Endothelial cell of umbilical vein (primary cell): ENCODE results near the gene GPR137. TPM values are rescaled to one million over a fixed set of nuclear protein-coding genes. Genes with fewer than 3 reads are reported as not detected.

Experiments
- BruUV-seq: library from RNA; stranded (reverse); fragments of 400-500 nt; replicated peaks from 2 replicates; lab custom pipeline; 2021; lab: Mats Ljungman, UMichigan
- CTCF ChIA-PET: fragments of 300-600, 350-600 bp; sonication (Branson Sonifier 250); formaldehyde crosslinking; loops from one replicate; lab custom pipeline; 2021; ENCODE audit warnings: antibody characterized with exemption, inconsistent platforms; lab: Charles Lee
- POLR2A ChIA-PET: fragments of 300-600, 350-600 bp; sonication (Branson Sonifier 250); formaldehyde crosslinking; loops from one replicate; lab custom pipeline; 2021; ENCODE audit warnings: antibody characterized with exemption, inconsistent platforms; lab: Charles Lee
- DNase-seq: peaks from one replicate; pipeline ENCODE4 v3.0.0-alpha.2; 2011; ENCODE audit warnings: low read depth, low spot score
- FAIRE-seq: peaks from 2 replicates; lab custom pipeline; 2011; peaks lifted over from hg19 to GRCh38; lab: Jason Lieb, UNC
- H2AFZ ChIP-seq: 2 replicates; pipeline ENCODE4 v1.6.0; 2012; ENCODE audit warnings: low read depth, low read length, control low read depth, inconsistent platforms
- H3K27ac ChIP-seq: 2 replicates; pipeline ENCODE4 v1.5.1; 2011; ENCODE audit warnings: low read depth, mild to moderate bottlenecking, control low read depth, low read length, moderate library complexity; ENCODE audit not compliant: insufficient read depth
- H3K27me3 ChIP-seq, 2 experiments: 2 replicates each; pipeline versions ENCODE4 v1.6.0 to v1.6.1; 2011; ENCODE audit warnings: low read length in 2 of 2, mixed read lengths in 1 of 2; ENCODE audit not compliant: control insufficient read depth in 2 of 2, insufficient read depth in 2 of 2
- H3K36me3 ChIP-seq, 2 experiments: 2 replicates in 1 of 2; 3 replicates in 1 of 2; pipeline ENCODE4 v1.5.1; 2011; ENCODE audit warnings: low read length in 2 of 2, mild to moderate bottlenecking in 1 of 2, moderate library complexity in 1 of 2; ENCODE audit not compliant: control insufficient read depth in 2 of 2, insufficient read depth in 2 of 2; ENCODE audit errors: extremely low read depth in 1 of 2
- H3K4me1 ChIP-seq: 3 replicates; pipeline ENCODE4 v1.5.1; 2011; ENCODE audit warnings: mild to moderate bottlenecking, low read length; ENCODE audit not compliant: control insufficient read depth, insufficient read depth; ENCODE audit errors: extremely low read depth
- H3K4me2 ChIP-seq: 2 replicates; pipeline ENCODE4 v1.6.1; 2011; ENCODE audit warnings: low read length, control low read depth, mixed read lengths; ENCODE audit not compliant: insufficient read depth
- H3K4me3 ChIP-seq, 3 experiments: fragments of 200-600 bp in 1 of 3; sonication (generic), shearing (Covaris generic) in 1 of 3; replicated peaks in 1 of 3; 2 replicates each; pipeline ENCODE4 v1.5.1; 2011 to 2016; ENCODE audit warnings: control low read depth in 3 of 3, low read length in 3 of 3, mild to moderate bottlenecking in 2 of 3, inconsistent platforms in 1 of 3, low read depth in 1 of 3, moderate library complexity in 1 of 3; ENCODE audit not compliant: insufficient read depth in 1 of 3
- H3K79me2 ChIP-seq: 2 replicates; pipeline ENCODE4 v1.6.0; 2012; ENCODE audit warnings: low read length, inconsistent platforms; ENCODE audit not compliant: control insufficient read depth, insufficient read depth
- H3K9ac ChIP-seq: replicated peaks from 2 replicates; pipeline ENCODE3; 2011; ENCODE audit warnings: low read length, control low read depth; ENCODE audit not compliant: insufficient read depth; ENCODE audit errors: extremely low read depth
- H3K9me1 ChIP-seq: replicated peaks from 3 replicates; pipeline ENCODE4 v1.6.0; 2011; ENCODE audit warnings: mild to moderate bottlenecking, low read length; ENCODE audit not compliant: control insufficient read depth, insufficient read depth; ENCODE audit errors: extremely low read depth
- H3K9me3 ChIP-seq: replicated peaks from 2 replicates; pipeline ENCODE4 v1.5.1; 2012; ENCODE audit warnings: low read length, inconsistent platforms; ENCODE audit not compliant: control insufficient read depth, insufficient read depth
- H4K20me1 ChIP-seq: replicated peaks from 2 replicates; pipeline ENCODE3; 2011; ENCODE audit warnings: mild to moderate bottlenecking, low read length; ENCODE audit not compliant: control insufficient read depth, insufficient read depth; ENCODE audit errors: extremely low read depth
- EZH2 ChIP-seq: IDR thresholded peaks from 2 replicates; pipeline ENCODE4 v1.6.1; 2012; ENCODE audit warnings: borderline replicate concordance, low read depth, mild to moderate bottlenecking, moderate library complexity, low read length, inconsistent platforms; ENCODE audit not compliant: severe bottlenecking
- FOS ChIP-seq: IDR thresholded peaks from 2 replicates; pipeline ENCODE4 v1.6.1; 2011; ENCODE audit warnings: mild to moderate bottlenecking, low read length, moderate library complexity, borderline replicate concordance; ENCODE audit not compliant: insufficient read depth
- GATA2 ChIP-seq: IDR thresholded peaks from 2 replicates; pipeline ENCODE4 v1.7.0; 2011; ENCODE audit warnings: low read depth, mild to moderate bottlenecking, moderate library complexity, mixed read lengths, low read length; ENCODE audit not compliant: insufficient read length, insufficient read depth
- MYC ChIP-seq: IDR thresholded peaks from one replicate; pipeline ENCODE4 v1.6.1; 2011; ENCODE audit warnings: mild to moderate bottlenecking, low read depth, low read length
- POLR2AphosphoS5 ChIP-seq: IDR thresholded peaks from 2 replicates; pipeline ENCODE4 v1.6.1; 2012; ENCODE audit warnings: low read depth, mild to moderate bottlenecking, control low read depth, low read length, moderate library complexity; ENCODE audit not compliant: insufficient read depth
- dilution Hi-C: fragments of 300-500 bp; cut with MboI; formaldehyde crosslinking; loops from one replicate; pipeline ENCODE4 v1.15.0; 2019; ENCODE audit warnings: low sequenced_read_pairs; ENCODE audit not compliant: extremely low pct_ligation_motif_present
- intact Hi-C: fragments of 100-400 bp; cut with micrococcal nuclease; formaldehyde crosslinking; loops from one replicate; pipeline ENCODE4 v1.10.0; 2022
- polyA plus RNA-seq, 4 experiments: library from polyadenylated mRNA; depleted of rRNA in 3 of 4; stranded (reverse) in 3 of 4; unstranded in 1 of 4; fragments of >200 nt; gene quantifications; 2 replicates each; pipeline versions ENCODE4 v1.2.1 to v1.2.3, GENCODE V29; 2011 to 2012; ENCODE audit warnings: missing spikeins in 1 of 4
- total RNA-seq: library from RNA; stranded (reverse); gene quantifications from 2 replicates; pipeline ENCODE4 v1.2.3, GENCODE V29; 2021
- TF ChIP-seq, protein P1 (sequence below): IDR thresholded peaks from 2 replicates; pipeline ENCODE4 v1.6.1; 2011; ENCODE audit not compliant: insufficient read depth, insufficient read length
- TF ChIP-seq, protein P2 (sequence below), 2 donors: IDR thresholded peaks; 1 replicate in 1 of 2; 2 replicates in 1 of 2; pipeline ENCODE4 v1.5.1; 2011; ENCODE audit warnings: low read length in 2 of 2, mild to moderate bottlenecking in 2 of 2, moderate library complexity in 2 of 2, control low read depth in 1 of 2, inconsistent platforms in 1 of 2, low read depth in 1 of 2; ENCODE audit not compliant: insufficient read depth in 1 of 2; ENCODE audit errors: extremely low read depth in 1 of 2

GPR137 gene
- total and polyA plus RNA-seq, 2 donors (not counting 3 experiments of a cell fraction or from before 2014, with no cell fraction given), result 40.9 to 42.5 TPM

DNA sequence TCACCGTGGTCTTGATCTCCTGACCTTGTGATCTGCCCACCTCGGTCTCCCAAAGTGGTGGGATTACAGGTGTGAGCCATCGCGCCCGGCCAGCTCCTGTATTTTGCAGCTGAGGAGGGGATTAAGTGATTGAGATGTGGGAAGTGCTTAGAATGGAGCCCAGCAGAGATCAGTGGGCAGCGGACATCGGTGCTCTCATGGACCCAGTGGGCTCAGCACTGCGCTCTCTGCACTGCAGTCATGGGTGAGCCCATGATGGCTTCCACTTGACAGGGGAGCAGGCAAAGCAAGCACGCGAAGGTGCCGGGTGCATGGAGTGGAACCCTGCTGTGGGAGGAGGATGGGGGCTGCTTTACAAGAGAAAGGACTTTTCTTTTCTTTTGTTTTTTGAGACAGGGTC lies 45.2 kb downstream of the GPR137 start:
- Histone ChIP-seq H3K27me3 (no peaks in the 10 kb centered on the region), H3K4me3 (no peak overlapping the region), H3K79me2 (no peaks in the 10 kb centered on the region), H3K4me2 (no peak overlapping the region), H3K9me1 (no peaks in the 10 kb centered on the region), H3K9me3 (no peaks in the 10 kb centered on the region), H3K9ac (no peak overlapping the region), H3K36me3 (no peaks in the 10 kb centered on the region), H3K27ac (no peak overlapping the region), H2AFZ (no peak overlapping the region), H3K4me1 (peaks cover 3% of the 10 kb centered on the region), H4K20me1 (no peaks in the 10 kb centered on the region)
- TF ChIP-seq MYC, result no peak
- TF ChIP-seq, protein P1, sequence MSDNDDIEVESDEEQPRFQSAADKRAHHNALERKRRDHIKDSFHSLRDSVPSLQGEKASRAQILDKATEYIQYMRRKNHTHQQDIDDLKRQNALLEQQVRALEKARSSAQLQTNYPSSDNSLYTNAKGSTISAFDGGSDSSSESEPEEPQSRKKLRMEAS, result no peak
- TF ChIP-seq GATA2, result no peak
- no peak for TF ChIP-seq EZH2
- intact Hi-C loops, result no loop called here
- ChIA-PET POLR2A (interaction anchor here (1.2 kb wide), 1 partner anchor 13 kb away, joined by 6 read pairs; the partner anchor contains the start of genes PRDX5 and TRMT112), CTCF (interaction anchor here (0.8 to 5.4 kb wide), 13 partner anchors 8 to 145 kb away, joined by 3 to 71 read pairs (median 10); partner anchors contain the start of genes CATSPERZ, CCDC88B, ESRRA and PPP1R14B)
- DNase-seq (no peak), FAIRE-seq (no peak)
- dilution Hi-C loops, result no loop called here
- no TSS peak for BruUV-seq

DNA sequence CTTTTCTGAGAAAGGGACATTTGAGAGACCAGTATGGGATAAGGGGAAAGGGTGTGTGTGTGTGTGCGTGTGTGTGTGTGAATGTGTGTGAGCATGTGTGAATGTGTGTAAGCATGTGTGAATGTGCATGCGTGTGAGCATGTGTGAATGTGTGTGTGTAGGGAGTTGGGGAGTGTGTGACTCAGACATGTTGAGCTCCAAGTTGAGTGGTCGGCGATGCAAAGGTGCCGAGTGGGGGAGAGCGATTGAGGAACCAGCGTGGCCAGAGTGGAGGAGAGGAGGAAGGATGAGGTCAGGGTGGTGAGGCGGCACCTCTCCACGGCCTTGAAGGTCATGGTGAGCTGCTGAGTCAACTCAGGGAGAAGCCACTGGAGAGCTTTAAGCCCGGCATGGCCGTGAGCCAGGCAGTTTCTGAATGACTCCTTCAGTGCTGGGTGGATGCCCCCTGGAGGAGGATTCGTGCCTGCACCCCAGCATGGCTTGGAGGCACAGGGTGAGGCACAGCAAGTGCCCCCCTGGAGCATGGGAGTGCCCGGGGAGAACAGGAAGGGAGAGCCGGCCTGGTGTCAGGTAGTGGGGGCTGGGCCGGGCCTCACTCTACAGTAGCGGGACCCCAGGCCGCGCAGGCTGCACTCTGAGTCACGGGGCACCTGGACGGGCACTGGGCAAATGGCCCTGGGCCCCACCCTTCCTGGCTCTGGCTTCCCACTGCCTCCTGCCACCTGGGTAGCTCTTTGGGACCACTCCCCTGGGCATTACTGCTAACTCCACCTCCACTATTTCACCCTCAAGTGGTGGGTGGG lies 46.1 kb downstream of the GPR137 start:
- FAIRE-seq, result peak; percentile 83

More for the DNA sequence above, 46.1 kb downstream of the GPR137 start:
- Histone ChIP-seq H3K27ac (no peak overlapping the region), H3K79me2 (no peaks in the 10 kb centered on the region), H3K9me3 (no peaks in the 10 kb centered on the region), H3K4me1 (peaks cover 3% of the 10 kb centered on the region), H3K27me3 (no peaks in the 10 kb centered on the region), H3K9me1 (no peaks in the 10 kb centered on the region), H3K9ac (no peak overlapping the region), H4K20me1 (no peaks in the 10 kb centered on the region), H2AFZ (peak overlapping the region; percentile 8), H3K36me3 (no peaks in the 10 kb centered on the region), H3K4me2 (no peak overlapping the region), H3K4me3 (no peak overlapping the region)
- dilution Hi-C loops (no loop called here), intact Hi-C loops (loop anchor here (2.0 kb wide), 1 partner anchor 13 kb away; the partner anchor contains the start of gene PRDX5)
- ChIA-PET CTCF (interaction anchor here (0.6 to 5.4 kb wide), 21 partner anchors 9 to 146 kb away, joined by 3 to 71 read pairs (median 5); partner anchors contain the start of genes BAD, CATSPERZ, CCDC88B and ESRRA), POLR2A (interaction anchor here (0.5 to 1.2 kb wide), 2 partner anchors 14 to 331 kb away, joined by 3 to 6 read pairs; partner anchors contain the start of genes PRDX5 and TRMT112)
- no TSS peak for BruUV-seq
- peak; percentile 74 for DNase-seq
- no peak for TF ChIP-seq EZH2
- TF ChIP-seq, protein P1, result peak; percentile 33
- TF ChIP-seq, protein P2, sequence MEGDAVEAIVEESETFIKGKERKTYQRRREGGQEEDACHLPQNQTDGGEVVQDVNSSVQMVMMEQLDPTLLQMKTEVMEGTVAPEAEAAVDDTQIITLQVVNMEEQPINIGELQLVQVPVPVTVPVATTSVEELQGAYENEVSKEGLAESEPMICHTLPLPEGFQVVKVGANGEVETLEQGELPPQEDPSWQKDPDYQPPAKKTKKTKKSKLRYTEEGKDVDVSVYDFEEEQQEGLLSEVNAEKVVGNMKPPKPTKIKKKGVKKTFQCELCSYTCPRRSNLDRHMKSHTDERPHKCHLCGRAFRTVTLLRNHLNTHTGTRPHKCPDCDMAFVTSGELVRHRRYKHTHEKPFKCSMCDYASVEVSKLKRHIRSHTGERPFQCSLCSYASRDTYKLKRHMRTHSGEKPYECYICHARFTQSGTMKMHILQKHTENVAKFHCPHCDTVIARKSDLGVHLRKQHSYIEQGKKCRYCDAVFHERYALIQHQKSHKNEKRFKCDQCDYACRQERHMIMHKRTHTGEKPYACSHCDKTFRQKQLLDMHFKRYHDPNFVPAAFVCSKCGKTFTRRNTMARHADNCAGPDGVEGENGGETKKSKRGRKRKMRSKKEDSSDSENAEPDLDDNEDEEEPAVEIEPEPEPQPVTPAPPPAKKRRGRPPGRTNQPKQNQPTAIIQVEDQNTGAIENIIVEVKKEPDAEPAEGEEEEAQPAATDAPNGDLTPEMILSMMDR (IDR thresholded peaks at IDR 0.05; ENCODE audit: extremely low read depth in 1 of 2, insufficient read depth in 1 of 2, low read depth in 1 of 2, low read length in 2 of 2), result peak; percentile 64 to 82
- TF ChIP-seq FOS, result peak; percentile 32
- TF ChIP-seq MYC, result no peak
- TF ChIP-seq POLR2AphosphoS5, result peak; percentile 27
